Astrocyte (in vitro differentiated cells and primary cell): Measurements from ENCODE around the gene PLPP3. TPM values are rescaled to one million over a fixed set of nuclear protein-coding genes. Genes with fewer than 3 reads are reported as not detected.

Experiments used
- DNase-seq: peaks from one replicate; pipeline ENCODE4 v3.0.0-alpha.2; 2010; ENCODE audit warnings: low read depth
- FAIRE-seq: peaks from 2 replicates; lab custom pipeline; 2011; peaks lifted over from hg19 to GRCh38; lab: Jason Lieb, UNC
- H2AFZ ChIP-seq: 2 replicates; pipeline ENCODE4 v1.6.0; 2012; ENCODE audit warnings: low read depth, low read length, inconsistent platforms
- H3K27ac ChIP-seq: 2 replicates; pipeline ENCODE4 v1.5.1; 2011; ENCODE audit warnings: low read depth, low read length, inconsistent platforms
- H3K27me3 ChIP-seq: 2 replicates; pipeline ENCODE4 v1.6.0; 2011; ENCODE audit warnings: low read length, inconsistent platforms; ENCODE audit not compliant: insufficient read depth
- H3K36me3 ChIP-seq: 2 replicates; pipeline ENCODE4 v1.5.1; 2011; ENCODE audit warnings: low read length, inconsistent platforms; ENCODE audit not compliant: insufficient read depth
- H3K4me1 ChIP-seq: 2 replicates; pipeline ENCODE4 v1.5.1; 2011; ENCODE audit warnings: low read length, inconsistent platforms; ENCODE audit not compliant: insufficient read depth
- H3K4me2 ChIP-seq: 2 replicates; pipeline ENCODE4 v1.6.0; 2012; ENCODE audit warnings: low read length, inconsistent platforms
- H3K4me3 ChIP-seq: 2 replicates; pipeline ENCODE4 v1.5.1; 2011; ENCODE audit warnings: low read depth, mild to moderate bottlenecking, low read length, inconsistent platforms; ENCODE audit not compliant: insufficient read depth
- H3K79me2 ChIP-seq: 2 replicates; pipeline ENCODE4 v1.6.0; 2012; ENCODE audit warnings: mild to moderate bottlenecking, low read length, inconsistent platforms; ENCODE audit not compliant: insufficient read depth
- H3K9ac ChIP-seq: 2 replicates; pipeline ENCODE4 v1.6.0; 2012; ENCODE audit warnings: mild to moderate bottlenecking, low read length, inconsistent platforms
- H3K9me3 ChIP-seq: 2 replicates; pipeline ENCODE4 v1.5.1; 2012; ENCODE audit warnings: low read depth, mild to moderate bottlenecking, low read length, inconsistent platforms; ENCODE audit not compliant: insufficient read depth
- H4K20me1 ChIP-seq: 2 replicates; pipeline ENCODE4 v1.6.0; 2012; ENCODE audit warnings: low read length, inconsistent platforms; ENCODE audit not compliant: insufficient read depth
- H3K27ac Mint-ChIP-seq: one replicate; pipeline ENCODE4 v1.8.0; 2021; ENCODE audit warnings: mild to moderate bottlenecking, mixed read lengths; ENCODE audit not compliant: unreplicated experiment
- H3K27me3 Mint-ChIP-seq: one replicate; pipeline ENCODE4 v1.8.0; 2021; ENCODE audit warnings: low read depth, mixed read lengths; ENCODE audit not compliant: unreplicated experiment
- H3K36me3 Mint-ChIP-seq: one replicate; pipeline ENCODE4 v1.8.0; 2021; ENCODE audit warnings: low read depth, mixed read lengths; ENCODE audit not compliant: unreplicated experiment
- H3K4me1 Mint-ChIP-seq: one replicate; pipeline ENCODE4 v1.8.0; 2021; ENCODE audit warnings: low read depth, mixed read lengths; ENCODE audit not compliant: unreplicated experiment
- H3K4me3 Mint-ChIP-seq: one replicate; pipeline ENCODE4 v1.8.0; 2021; ENCODE audit warnings: mild to moderate bottlenecking, moderate library complexity, mixed read lengths; ENCODE audit not compliant: unreplicated experiment
- H3K9me3 Mint-ChIP-seq: one replicate; pipeline ENCODE4 v1.8.0; 2021; ENCODE audit warnings: mild to moderate bottlenecking, mixed read lengths; ENCODE audit not compliant: unreplicated experiment
- CTCF ChIP-seq: IDR thresholded peaks from 2 replicates; pipeline ENCODE4 v1.5.1; 2011; ENCODE audit warnings: low read depth, mild to moderate bottlenecking, inconsistent platforms, low read length, moderate library complexity; ENCODE audit not compliant: insufficient read depth
- EZH2 ChIP-seq: IDR thresholded peaks from 2 replicates; pipeline ENCODE4 v1.6.1; 2012; ENCODE audit warnings: mild to moderate bottlenecking, low read length, inconsistent platforms; ENCODE audit not compliant: insufficient read depth
- total RNA-seq: library from RNA; stranded (reverse); gene quantifications from 2 replicates; pipeline ENCODE4 v1.2.1, GENCODE V29; 2021

PLPP3 gene
- total RNA-seq, 1 donor from 2014 or later, result 2.2 TPM

GRCh38 chr1:56491441-56491840, 87.9 kb downstream of the PLPP3 start:
- Mint-ChIP-seq H3K36me3 (peaks cover 1% of the 10 kb centered on the region), H3K4me3 (no peak overlapping the region), H3K4me1 (no peaks in the 10 kb centered on the region), H3K9me3 (peaks cover 5% of the 10 kb centered on the region), H3K27ac (no peak overlapping the region), H3K27me3 (peaks cover 3% of the 10 kb centered on the region)
- H4K20me1 ChIP-seq, result no peaks in the 10 kb centered on the region
- H3K9me3 ChIP-seq, result no peaks in the 10 kb centered on the region
- peaks cover 10% of the 10 kb centered on the region for H3K36me3 ChIP-seq
- TF ChIP-seq CTCF, result no peak
- TF ChIP-seq EZH2, result no peak
- peak; percentile 13 for DNase-seq
- no peak overlapping the region for H3K4me2 ChIP-seq
- FAIRE-seq, result no peak
- H3K79me2 ChIP-seq, result no peaks in the 10 kb centered on the region
- no peak overlapping the region for H3K27ac ChIP-seq
- no peak overlapping the region for H3K4me3 ChIP-seq
- H2AFZ ChIP-seq, result no peak overlapping the region
- H3K4me1 ChIP-seq, result no peaks in the 10 kb centered on the region
- H3K9ac ChIP-seq, result no peak overlapping the region
- H3K27me3 ChIP-seq, result no peaks in the 10 kb centered on the region

- no peak for TF ChIP-seq EZH2
- TF ChIP-seq CTCF, result no peak
- Histone ChIP-seq H3K79me2 (no peaks in the 10 kb centered on the region), H2AFZ (no peak overlapping the region), H3K4me3 (no peak overlapping the region), H4K20me1 (no peaks in the 10 kb centered on the region), H3K4me1 (no peaks in the 10 kb centered on the region), H3K36me3 (peaks cover 6% of the 10 kb centered on the region), H3K27me3 (no peaks in the 10 kb centered on the region), H3K9ac (no peak overlapping the region), H3K27ac (no peak overlapping the region), H3K9me3 (no peaks in the 10 kb centered on the region), H3K4me2 (no peak overlapping the region)
- H3K36me3 Mint-ChIP-seq, result peaks cover 1% of the 10 kb centered on the region
- H3K9me3 Mint-ChIP-seq, result peaks cover 5% of the 10 kb centered on the region
- no peak overlapping the region for H3K27ac Mint-ChIP-seq
- DNase-seq (no peak), FAIRE-seq (no peak)
- peaks cover 3% of the 10 kb centered on the region for H3K27me3 Mint-ChIP-seq
- no peaks in the 10 kb centered on the region for H3K4me1 Mint-ChIP-seq
- H3K4me3 Mint-ChIP-seq, result no peak overlapping the region
Measured at GRCh38 chr1:56490619-56491018, 88.7 kb downstream of the PLPP3 start.

GRCh38 chr1:56489695-56490094, 89.7 kb downstream of the PLPP3 start:
- Histone ChIP-seq H3K27ac (no peak overlapping the region), H3K4me1 (no peaks in the 10 kb centered on the region), H4K20me1 (no peaks in the 10 kb centered on the region), H3K9ac (no peak overlapping the region), H2AFZ (no peak overlapping the region), H3K9me3 (no peaks in the 10 kb centered on the region), H3K79me2 (no peaks in the 10 kb centered on the region), H3K27me3 (no peaks in the 10 kb centered on the region), H3K4me3 (no peak overlapping the region), H3K4me2 (no peak overlapping the region), H3K36me3 (no peaks in the 10 kb centered on the region)
- FAIRE-seq (no peak), DNase-seq (no peak)
- peaks cover 3% of the 10 kb centered on the region for H3K27me3 Mint-ChIP-seq
- TF ChIP-seq EZH2 (no peak), CTCF (no peak)
- no peak overlapping the region for H3K27ac Mint-ChIP-seq
- H3K4me1 Mint-ChIP-seq, result no peaks in the 10 kb centered on the region
- peaks cover 1% of the 10 kb centered on the region for H3K36me3 Mint-ChIP-seq
- H3K4me3 Mint-ChIP-seq, result no peak overlapping the region
- H3K9me3 Mint-ChIP-seq, result peaks cover 5% of the 10 kb centered on the region
